ENCODE measurements around the gene ATF7.

DNA sequence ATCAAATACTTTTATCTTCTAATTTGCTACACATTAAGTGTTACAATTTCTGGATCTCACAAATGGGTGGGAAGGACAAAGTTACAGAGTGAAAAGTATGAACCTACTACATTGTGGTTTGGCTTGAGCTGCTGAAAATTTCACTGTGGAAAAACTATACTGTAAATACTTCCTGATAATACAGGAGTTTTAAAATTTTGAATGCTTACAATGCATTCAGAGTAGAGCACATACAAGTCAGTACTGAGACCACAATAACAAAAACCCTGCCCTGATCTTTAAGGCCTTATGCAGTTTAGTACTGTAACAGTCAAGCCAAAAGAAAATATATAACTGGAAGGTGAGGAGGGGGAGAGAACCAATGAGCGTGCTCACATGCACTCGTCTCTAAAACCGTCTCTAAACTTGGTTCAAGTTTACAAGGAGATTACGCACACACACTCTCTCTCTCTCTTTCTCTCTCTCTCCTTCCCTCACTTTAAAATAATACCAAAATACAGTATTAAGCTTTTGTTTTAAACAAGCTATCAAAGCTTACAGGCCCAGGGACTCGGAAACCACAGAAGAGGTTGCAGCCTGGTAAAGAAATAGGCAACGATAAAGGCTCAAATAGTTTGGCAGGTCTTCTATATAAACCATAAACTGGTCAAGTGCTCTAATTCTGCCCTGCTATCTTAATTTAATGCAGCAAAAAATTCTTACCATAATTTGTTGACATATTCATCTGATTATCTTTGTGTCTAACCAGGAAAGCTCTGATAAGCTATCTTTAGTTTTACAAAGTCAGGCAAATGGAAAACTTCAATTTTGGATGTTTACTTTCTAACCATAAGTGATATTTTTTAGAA lies 58.0 kb downstream of the ATF7 start:
- TF ChIP-seq, protein P1, sequence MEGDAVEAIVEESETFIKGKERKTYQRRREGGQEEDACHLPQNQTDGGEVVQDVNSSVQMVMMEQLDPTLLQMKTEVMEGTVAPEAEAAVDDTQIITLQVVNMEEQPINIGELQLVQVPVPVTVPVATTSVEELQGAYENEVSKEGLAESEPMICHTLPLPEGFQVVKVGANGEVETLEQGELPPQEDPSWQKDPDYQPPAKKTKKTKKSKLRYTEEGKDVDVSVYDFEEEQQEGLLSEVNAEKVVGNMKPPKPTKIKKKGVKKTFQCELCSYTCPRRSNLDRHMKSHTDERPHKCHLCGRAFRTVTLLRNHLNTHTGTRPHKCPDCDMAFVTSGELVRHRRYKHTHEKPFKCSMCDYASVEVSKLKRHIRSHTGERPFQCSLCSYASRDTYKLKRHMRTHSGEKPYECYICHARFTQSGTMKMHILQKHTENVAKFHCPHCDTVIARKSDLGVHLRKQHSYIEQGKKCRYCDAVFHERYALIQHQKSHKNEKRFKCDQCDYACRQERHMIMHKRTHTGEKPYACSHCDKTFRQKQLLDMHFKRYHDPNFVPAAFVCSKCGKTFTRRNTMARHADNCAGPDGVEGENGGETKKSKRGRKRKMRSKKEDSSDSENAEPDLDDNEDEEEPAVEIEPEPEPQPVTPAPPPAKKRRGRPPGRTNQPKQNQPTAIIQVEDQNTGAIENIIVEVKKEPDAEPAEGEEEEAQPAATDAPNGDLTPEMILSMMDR (IDR thresholded peaks at IDR 0.05) = no peak
- no peak for TF ChIP-seq EP300 (IDR thresholded peaks at IDR 0.05; ENCODE audit: low read depth)
- no peak for TF ChIP-seq POLR2A (IDR thresholded peaks at IDR 0.05)
